ENCODE data around the gene EVI5. TPM values are rescaled to one million over a fixed set of nuclear protein-coding genes. Genes with fewer than 3 reads are reported as not detected.

Gene EVI5
- polyA plus RNA-seq, 3 donors: 20.2 to 22.0 (median 20.8) TPM

- peak in 4 of 11 donors; percentile 7 to 35 (median 28) for DNase-seq (ENCODE audit: extremely low read depth in 1 of 11, low read depth in 9 of 11, low spot score in 4 of 11)
Measured at GRCh38 chr1:92482665-92483609, 302.0 kb downstream of the EVI5 start.

- peak in 4 of 11 donors; percentile 32 to 47 (median 36) for DNase-seq (ENCODE audit: extremely low read depth in 1 of 11, low read depth in 9 of 11, low spot score in 4 of 11)
Measured at GRCh38 chr1:92481971-92482664, 302.8 kb downstream of the EVI5 start.

- peak in 2 of 11 donors; percentile 3 to 28 for DNase-seq (ENCODE audit: extremely low read depth in 1 of 11, low read depth in 9 of 11, low spot score in 4 of 11)
Measured at GRCh38 chr1:92481599-92481925, 303.3 kb downstream of the EVI5 start.

GRCh38 chr1:92480813-92481598 is 303.9 kb downstream of the EVI5 start:
- DNase-seq (ENCODE audit: extremely low read depth in 1 of 11, low read depth in 9 of 11, low spot score in 4 of 11): peak in 3 of 11 donors; percentile 6 to 12 (median 8)

GRCh38 chr1:92480200-92480812 is 304.6 kb downstream of the EVI5 start:
- peak in 2 of 11 donors; percentile 5 to 15 for DNase-seq (ENCODE audit: extremely low read depth in 1 of 11, low read depth in 9 of 11, low spot score in 4 of 11)

GRCh38 chr1:92479587-92479986 is 305.3 kb downstream of the EVI5 start:
- DNase-seq (ENCODE audit: extremely low read depth in 1 of 11, low read depth in 9 of 11, low spot score in 4 of 11): no peak

GRCh38 chr1:92478393-92478792 is 306.5 kb downstream of the EVI5 start:
- DNase-seq (ENCODE audit: extremely low read depth in 1 of 11, low read depth in 9 of 11, low spot score in 4 of 11): no peak

GRCh38 chr1:92476071-92476631 is 308.8 kb downstream of the EVI5 start:
- no peak for DNase-seq (ENCODE audit: extremely low read depth in 1 of 11, low read depth in 9 of 11, low spot score in 4 of 11)

GRCh38 chr1:92475029-92475428 is 309.9 kb downstream of the EVI5 start:
- no peak for DNase-seq (ENCODE audit: extremely low read depth in 1 of 11, low read depth in 9 of 11, low spot score in 4 of 11)

- no peak for DNase-seq (ENCODE audit: extremely low read depth in 1 of 11, low read depth in 9 of 11, low spot score in 4 of 11)
Measured at GRCh38 chr1:92473781-92474495, 311.0 kb downstream of the EVI5 start.

GRCh38 chr1:92470216-92470615 is 314.7 kb downstream of the EVI5 start:
- no peak for DNase-seq (ENCODE audit: extremely low read depth in 1 of 11, low read depth in 9 of 11, low spot score in 4 of 11)

- DNase-seq (ENCODE audit: extremely low read depth in 1 of 11, low read depth in 9 of 11, low spot score in 4 of 11): no peak
Measured at GRCh38 chr1:92466683-92467352, 318.1 kb downstream of the EVI5 start.

GRCh38 chr1:92465256-92465647 is 319.7 kb downstream of the EVI5 start:
- no peak for DNase-seq (ENCODE audit: extremely low read depth in 1 of 11, low read depth in 9 of 11, low spot score in 4 of 11)

- no peak for DNase-seq (ENCODE audit: extremely low read depth in 1 of 11, low read depth in 9 of 11, low spot score in 4 of 11)
Measured at GRCh38 chr1:92464588-92465255, 320.2 kb downstream of the EVI5 start.

GRCh38 chr1:92461364-92462097 is 323.4 kb downstream of the EVI5 start:
- DNase-seq (ENCODE audit: extremely low read depth in 1 of 11, low read depth in 9 of 11, low spot score in 4 of 11): no peak

GRCh38 chr1:92459871-92460320 is 325.0 kb downstream of the EVI5 start:
- no peak for DNase-seq (ENCODE audit: extremely low read depth in 1 of 11, low read depth in 9 of 11, low spot score in 4 of 11)
